Caco-2 (cell line): Measurements from ENCODE around the gene AOX1. TPM values are rescaled to one million over a fixed set of nuclear protein-coding genes. Genes with fewer than 3 reads are reported as not detected.

Source experiments
- BruUV-seq: library from RNA; stranded (reverse); fragments of 400-500 nt; replicated peaks from 2 replicates; lab custom pipeline; 2021; lab: Mats Ljungman, UMichigan
- CTCF ChIA-PET: fragments of 300-600 bp; sonication (Branson Sonifier 250); formaldehyde crosslinking; loops from one replicate; lab custom pipeline; 2022; ENCODE audit warnings: antibody characterized with exemption; lab: Charles Lee
- POLR2A ChIA-PET: fragments of 300-600 bp; sonication (Branson Sonifier 250); formaldehyde crosslinking; loops from one replicate; lab custom pipeline; 2022; ENCODE audit warnings: antibody characterized with exemption; lab: Charles Lee
- DNase-seq, 2 experiments: peaks; one replicate each; pipeline versions ENCODE4 v3.0.0 to v3.0.0-alpha.2; 2020 to 2022
- H3K27me3 ChIP-seq: replicated peaks from 2 replicates; pipeline ENCODE4 v1.6.0; 2011; ENCODE audit warnings: low read length; ENCODE audit not compliant: control insufficient read depth, insufficient read depth
- H3K36me3 ChIP-seq: 2 replicates; pipeline ENCODE4 v1.5.1; 2011; ENCODE audit warnings: low read length; ENCODE audit not compliant: control insufficient read depth, insufficient read depth
- H3K4me1 ChIP-seq: fragments of 250-450 bp; sonication (Bioruptor Pico); 2 replicates; pipeline ENCODE4 v1.5.1; 2020; ENCODE audit warnings: mild to moderate bottlenecking
- H3K4me3 ChIP-seq: 2 replicates; pipeline ENCODE4 v1.5.1; 2011; ENCODE audit warnings: low read depth, mild to moderate bottlenecking, control low read depth, low read length
- H3K9me3 ChIP-seq: fragments of 250-450 bp; sonication (Bioruptor Pico); 2 replicates; pipeline ENCODE4 v1.5.1; 2020; ENCODE audit warnings: mild to moderate bottlenecking, moderate library complexity
- H3K27ac Mint-ChIP-seq: one replicate; pipeline ENCODE4 v1.8.0; 2022; ENCODE audit warnings: mixed read lengths; ENCODE audit not compliant: unreplicated experiment
- H3K27me3 Mint-ChIP-seq: one replicate; pipeline ENCODE4 v1.8.0; 2022; ENCODE audit warnings: mixed read lengths; ENCODE audit not compliant: insufficient read depth, unreplicated experiment
- H3K36me3 Mint-ChIP-seq: one replicate; pipeline ENCODE4 v1.8.0; 2022; ENCODE audit warnings: mild to moderate bottlenecking, mixed read lengths; ENCODE audit not compliant: insufficient read depth, unreplicated experiment
- H3K4me1 Mint-ChIP-seq: one replicate; pipeline ENCODE4 v1.8.0; 2022; ENCODE audit warnings: low read depth, mixed read lengths; ENCODE audit not compliant: unreplicated experiment
- H3K4me3 Mint-ChIP-seq: one replicate; pipeline ENCODE4 v1.8.0; 2022; ENCODE audit warnings: mild to moderate bottlenecking, moderate library complexity, mixed read lengths; ENCODE audit not compliant: unreplicated experiment
- H3K9me3 Mint-ChIP-seq: one replicate; pipeline ENCODE4 v1.8.0; 2022; ENCODE audit warnings: mixed read lengths; ENCODE audit not compliant: unreplicated experiment
- CTCF ChIP-seq, 2 experiments: fragments of 200-600 bp in 1 of 2; IDR thresholded peaks; 1 replicate in 1 of 2; 2 replicates in 1 of 2; pipeline versions ENCODE4 v1.5.1 to v1.8.0; 2011 to 2022; ENCODE audit warnings: antibody characterized with exemption in 1 of 2, control low read depth in 1 of 2, inconsistent platforms in 1 of 2, low read depth in 1 of 2, low read length in 1 of 2, mild to moderate bottlenecking in 1 of 2, moderate library complexity in 1 of 2; ENCODE audit not compliant: insufficient read depth in 1 of 2, severe bottlenecking in 1 of 2, unreplicated experiment in 1 of 2
- intact Hi-C: fragments of 100-400 bp; cut with micrococcal nuclease; formaldehyde crosslinking; loops from one replicate; pipeline ENCODE4 v1.10.0; 2022; ENCODE audit not compliant: unreplicated experiment
- total RNA-seq: library from RNA; stranded (reverse); gene quantifications from 2 replicates; pipeline ENCODE4 v1.2.3, GENCODE V29; 2022

Gene AOX1
- total RNA-seq, 1 experiment from 2014 or later: 0.79 TPM

DNA sequence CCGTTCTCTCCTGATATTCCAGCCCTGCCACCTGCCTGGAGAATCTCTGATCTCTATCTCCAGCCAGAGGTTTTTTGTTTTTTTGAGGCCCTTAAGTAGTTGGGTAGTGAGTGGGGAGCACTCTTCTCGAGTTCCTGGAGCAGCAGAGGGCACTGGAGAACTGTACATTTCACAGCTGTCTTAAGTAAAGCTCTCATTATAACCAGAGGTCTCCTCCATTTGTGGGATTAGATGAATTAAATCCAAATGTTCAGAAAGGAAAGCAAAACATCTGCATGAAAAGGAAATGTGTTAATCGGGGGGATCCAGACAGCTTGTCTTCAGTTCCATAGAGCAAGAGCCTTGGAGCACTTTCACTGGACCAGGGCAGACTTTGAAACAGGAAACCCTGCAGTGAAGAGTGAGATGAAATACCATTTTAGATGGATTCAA lies 32.8 kb downstream of the AOX1 start:
- Histone ChIP-seq H3K4me3 (no peak overlapping the region), H3K4me1 (no peaks in the 10 kb centered on the region), H3K9me3 (no peaks in the 10 kb centered on the region), H3K36me3 (no peaks in the 10 kb centered on the region), H3K27me3 (no peaks in the 10 kb centered on the region)
- Mint-ChIP-seq H3K9me3 (no peaks in the 10 kb centered on the region), H3K4me3 (no peak overlapping the region), H3K27ac (no peak overlapping the region), H3K4me1 (peaks cover 7% of the 10 kb centered on the region), H3K36me3 (no peaks in the 10 kb centered on the region), H3K27me3 (no peaks in the 10 kb centered on the region)
- POLR2A ChIA-PET: no interaction called here
- intact Hi-C loops: loop anchor here (1.0 to 2.0 kb wide), 3 partner anchors 40 to 85 kb away; no protein-coding TSS in a partner anchor
- peak in 1 of 2 experiments; percentile 30 for DNase-seq
- TF ChIP-seq CTCF (IDR thresholded peaks at IDR 0.05; ENCODE audit: insufficient read depth in 1 of 2, low read depth in 1 of 2, low read length in 1 of 2, severe bottlenecking in 1 of 2, unreplicated experiment in 1 of 2): peak in 1 of 2 experiments; percentile 55
- CTCF ChIA-PET: interaction anchor here (0.9 to 1.2 kb wide), 4 partner anchors 40 to 95 kb away, joined by 3 to 8 read pairs (median 5); no protein-coding TSS in a partner anchor
- no TSS peak for BruUV-seq

DNA sequence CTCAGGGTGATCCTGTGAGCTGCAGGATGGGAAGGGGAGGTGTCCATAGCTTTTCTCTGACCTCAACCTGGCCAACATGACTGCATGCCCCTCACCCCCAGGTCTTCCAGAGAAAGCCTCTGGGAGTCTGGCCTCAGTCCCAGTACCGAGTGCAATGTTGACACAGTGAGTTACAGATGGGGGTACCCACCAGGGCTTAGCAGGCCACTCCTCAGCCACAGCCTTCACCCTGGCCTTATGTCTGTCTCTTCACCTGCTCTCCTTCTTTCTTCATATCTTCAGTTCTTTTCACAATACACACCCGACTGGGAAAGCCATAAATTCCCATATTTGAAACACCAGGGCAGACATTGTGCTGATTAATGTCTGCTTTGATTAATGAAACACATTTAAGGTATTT lies 33.5 kb downstream of the AOX1 start:
- no peak for TF ChIP-seq CTCF (IDR thresholded peaks at IDR 0.05; ENCODE audit: insufficient read depth in 1 of 2, low read depth in 1 of 2, low read length in 1 of 2, severe bottlenecking in 1 of 2, unreplicated experiment in 1 of 2)
- ChIA-PET POLR2A (no interaction called here), CTCF (interaction anchor here (0.9 to 1.2 kb wide), 4 partner anchors 41 to 94 kb away, joined by 3 to 8 read pairs (median 5); no protein-coding TSS in a partner anchor)
- Mint-ChIP-seq H3K36me3 (no peaks in the 10 kb centered on the region), H3K4me3 (no peak overlapping the region), H3K27ac (no peak overlapping the region), H3K27me3 (no peaks in the 10 kb centered on the region), H3K9me3 (no peaks in the 10 kb centered on the region), H3K4me1 (peaks cover 7% of the 10 kb centered on the region)
- no TSS peak for BruUV-seq
- Histone ChIP-seq H3K4me3 (no peak overlapping the region), H3K27me3 (no peaks in the 10 kb centered on the region), H3K36me3 (no peaks in the 10 kb centered on the region), H3K9me3 (no peaks in the 10 kb centered on the region), H3K4me1 (no peaks in the 10 kb centered on the region)
- no peak for DNase-seq
- intact Hi-C loops: loop anchor here (2.0 kb wide), 1 partner anchor 40 kb away; no protein-coding TSS in a partner anchor

DNA sequence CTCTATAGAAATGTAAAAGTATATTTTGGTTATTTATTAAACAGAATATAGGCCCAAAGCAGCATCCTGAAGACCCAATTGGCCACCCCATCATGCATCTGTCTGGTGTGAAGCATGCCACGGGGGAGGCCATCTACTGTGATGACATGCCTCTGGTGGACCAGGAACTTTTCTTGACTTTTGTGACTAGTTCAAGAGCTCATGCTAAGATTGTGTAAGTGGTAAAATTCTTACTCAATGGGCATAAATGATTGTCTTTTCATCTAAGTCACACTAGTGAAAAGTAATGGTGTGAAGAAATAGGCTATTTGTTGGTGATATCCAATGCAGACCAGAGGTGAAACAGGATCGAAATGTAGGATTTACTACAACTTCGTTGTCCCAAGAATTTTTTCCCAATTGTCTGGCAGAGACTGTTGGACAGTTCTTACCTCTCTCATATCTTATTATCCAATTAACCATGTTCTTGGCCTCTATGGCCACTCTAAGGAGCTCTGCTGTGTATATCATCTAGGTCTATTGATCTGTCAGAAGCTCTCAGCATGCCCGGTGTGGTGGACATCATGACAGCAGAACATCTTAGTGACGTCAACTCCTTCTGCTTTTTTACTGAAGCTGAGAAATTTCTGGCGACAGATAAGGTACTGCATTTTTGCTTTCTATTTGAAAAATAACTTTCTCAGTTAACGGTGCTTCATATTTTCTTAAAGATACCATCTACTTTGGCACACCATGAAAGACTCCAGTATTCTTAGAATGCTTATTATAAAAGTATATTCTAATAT lies 35.0 kb downstream of the AOX1 start:
- no peaks in the 10 kb centered on the region for H3K4me1 ChIP-seq
- Mint-ChIP-seq H3K36me3 (no peaks in the 10 kb centered on the region), H3K4me1 (peaks cover 7% of the 10 kb centered on the region), H3K27me3 (no peaks in the 10 kb centered on the region), H3K4me3 (no peak overlapping the region), H3K27ac (no peak overlapping the region), H3K9me3 (no peaks in the 10 kb centered on the region)
- no peak for DNase-seq
- no peak for TF ChIP-seq CTCF (IDR thresholded peaks at IDR 0.05; ENCODE audit: insufficient read depth in 1 of 2, low read depth in 1 of 2, low read length in 1 of 2, severe bottlenecking in 1 of 2, unreplicated experiment in 1 of 2)
- intact Hi-C loops: no loop called here
- CTCF ChIA-PET: no interaction called here
- POLR2A ChIA-PET: no interaction called here
- H3K27me3 ChIP-seq: no peaks in the 10 kb centered on the region
- BruUV-seq: no TSS peak
- no peaks in the 10 kb centered on the region for H3K36me3 ChIP-seq
- no peaks in the 10 kb centered on the region for H3K9me3 ChIP-seq
- H3K4me3 ChIP-seq: no peak overlapping the region
